HUES48 (cell line): ENCODE results near the gene UST.
A peak's percentile ranks its signal among the peaks of the same experiment; 100 is the strongest.

Experiments
- H3K27ac ChIP-seq: one replicate; pipeline ENCODE4 v1.7.0; 2013; ENCODE audit warnings: low read depth, low read length, inconsistent platforms
- H3K27me3 ChIP-seq: 2 replicates; pipeline ENCODE4 v1.6.1; 2013; ENCODE audit warnings: mild to moderate bottlenecking, low read length; ENCODE audit not compliant: control insufficient read depth, insufficient read depth
- H3K36me3 ChIP-seq: 2 replicates; pipeline ENCODE4 v1.6.1; 2013; ENCODE audit warnings: low read length; ENCODE audit not compliant: control insufficient read depth, insufficient read depth
- H3K4me1 ChIP-seq: 2 replicates; pipeline ENCODE4 v1.6.1; 2013; ENCODE audit warnings: mild to moderate bottlenecking, low read length; ENCODE audit not compliant: control insufficient read depth, insufficient read depth
- H3K4me3 ChIP-seq: 2 replicates; pipeline ENCODE4 v1.5.1; 2013; ENCODE audit warnings: mild to moderate bottlenecking, low read depth, low read length
- H3K9ac ChIP-seq: 2 replicates; pipeline ENCODE4 v1.6.1; 2013; ENCODE audit warnings: mild to moderate bottlenecking, low read depth, low read length, moderate library complexity
- H3K9me3 ChIP-seq: 2 replicates; pipeline ENCODE4 v1.6.1; 2013; ENCODE audit warnings: low read length; ENCODE audit not compliant: control insufficient read depth, insufficient read depth

The UST gene

GRCh38 chr6:148807784-148808183, 61.0 kb downstream of the UST start:
- no peaks in the 10 kb centered on the region for H3K27me3 ChIP-seq
- peaks cover 6% of the 10 kb centered on the region; the same call in 1 of the 2 replicates for H3K9me3 ChIP-seq
- no peak overlapping the region for H3K27ac ChIP-seq
- H3K9ac ChIP-seq = no peak overlapping the region
- no peak overlapping the region for H3K4me3 ChIP-seq
- peaks cover 23% of the 10 kb centered on the region for H3K4me1 ChIP-seq
- no peaks in the 10 kb centered on the region for H3K36me3 ChIP-seq

GRCh38 chr6:148808786-148809304, 62.0 kb downstream of the UST start:
- H3K9ac ChIP-seq = no peak overlapping the region
- no peaks in the 10 kb centered on the region for H3K27me3 ChIP-seq
- no peaks in the 10 kb centered on the region for H3K36me3 ChIP-seq
- no peak overlapping the region for H3K27ac ChIP-seq
- H3K4me1 ChIP-seq = peaks cover 22% of the 10 kb centered on the region
- H3K9me3 ChIP-seq = peaks cover 6% of the 10 kb centered on the region; the same call in 1 of the 2 replicates
- no peak overlapping the region for H3K4me3 ChIP-seq

- no peak overlapping the region for H3K27ac ChIP-seq
- peaks cover 8% of the 10 kb centered on the region for H3K4me1 ChIP-seq
- H3K4me3 ChIP-seq = no peak overlapping the region
- H3K27me3 ChIP-seq = no peaks in the 10 kb centered on the region
- peaks cover 6% of the 10 kb centered on the region; the same call in 1 of the 2 replicates for H3K9me3 ChIP-seq
- H3K9ac ChIP-seq = no peak overlapping the region
- no peaks in the 10 kb centered on the region for H3K36me3 ChIP-seq
Measured at GRCh38 chr6:148811459-148811858, 64.6 kb downstream of the UST start.

GRCh38 chr6:148814082-148814790, 67.4 kb downstream of the UST start:
- H3K9me3 ChIP-seq = peaks cover 6% of the 10 kb centered on the region; the same call in 1 of the 2 replicates
- no peaks in the 10 kb centered on the region for H3K27me3 ChIP-seq
- H3K4me1 ChIP-seq = peaks cover 35% of the 10 kb centered on the region
- no peak overlapping the region for H3K27ac ChIP-seq
- H3K36me3 ChIP-seq = no peaks in the 10 kb centered on the region
- no peak overlapping the region for H3K9ac ChIP-seq
- H3K4me3 ChIP-seq = no peak overlapping the region

- H3K27me3 ChIP-seq = no peaks in the 10 kb centered on the region
- H3K36me3 ChIP-seq = no peaks in the 10 kb centered on the region
Measured at GRCh38 chr6:148814869-148815268, 68.0 kb downstream of the UST start.

GRCh38 chr6:148816117-148816516, 69.3 kb downstream of the UST start:
- Histone ChIP-seq H3K9ac (no peak overlapping the region), H3K27ac (no peak overlapping the region), H3K27me3 (no peaks in the 10 kb centered on the region), H3K4me3 (no peak overlapping the region), H3K4me1 (peaks cover 45% of the 10 kb centered on the region), H3K9me3 (peaks cover 6% of the 10 kb centered on the region; the same call in 1 of the 2 replicates), H3K36me3 (no peaks in the 10 kb centered on the region)

More at GRCh38 chr6:148814869-148815268, 68.0 kb downstream of the UST start:
- H3K4me1 ChIP-seq = peaks cover 41% of the 10 kb centered on the region
- no peak overlapping the region for H3K9ac ChIP-seq
- peaks cover 6% of the 10 kb centered on the region; the same call in 1 of the 2 replicates for H3K9me3 ChIP-seq
- no peak overlapping the region for H3K27ac ChIP-seq
- H3K4me3 ChIP-seq = no peak overlapping the region

- Histone ChIP-seq H3K27me3 (no peaks in the 10 kb centered on the region), H3K36me3 (no peaks in the 10 kb centered on the region), H3K27ac (peak overlapping the region; percentile 94), H3K4me1 (peaks cover 52% of the 10 kb centered on the region), H3K9me3 (no peaks in the 10 kb centered on the region), H3K4me3 (no peak overlapping the region), H3K9ac (peak overlapping the region; percentile 25; the same call in 1 of the 2 replicates)
Measured at GRCh38 chr6:148817689-148818088, 70.9 kb downstream of the UST start.

GRCh38 chr6:148818939-148819575, 72.2 kb downstream of the UST start:
- Histone ChIP-seq H3K4me1 (peaks cover 52% of the 10 kb centered on the region), H3K9ac (no peak overlapping the region), H3K36me3 (no peaks in the 10 kb centered on the region), H3K9me3 (no peaks in the 10 kb centered on the region), H3K27ac (peak overlapping the region; percentile 94), H3K4me3 (peak overlapping the region; percentile 35), H3K27me3 (no peaks in the 10 kb centered on the region)

- H3K4me3 ChIP-seq = no peak overlapping the region
- no peaks in the 10 kb centered on the region for H3K9me3 ChIP-seq
- H3K27ac ChIP-seq = peak overlapping the region; percentile 94
- H3K27me3 ChIP-seq = no peaks in the 10 kb centered on the region
- H3K36me3 ChIP-seq = no peaks in the 10 kb centered on the region
- H3K9ac ChIP-seq = peak overlapping the region; percentile 36
- peaks cover 52% of the 10 kb centered on the region for H3K4me1 ChIP-seq
Measured at GRCh38 chr6:148819852-148820251, 73.0 kb downstream of the UST start.

- Histone ChIP-seq H3K27ac (no peak overlapping the region), H3K4me3 (no peak overlapping the region), H3K9ac (no peak overlapping the region), H3K9me3 (no peaks in the 10 kb centered on the region), H3K4me1 (peaks cover 35% of the 10 kb centered on the region), H3K36me3 (no peaks in the 10 kb centered on the region), H3K27me3 (no peaks in the 10 kb centered on the region)
Measured at GRCh38 chr6:148822819-148823218, 76.0 kb downstream of the UST start.

- Histone ChIP-seq H3K27ac (no peak overlapping the region), H3K9me3 (no peaks in the 10 kb centered on the region), H3K27me3 (no peaks in the 10 kb centered on the region), H3K9ac (no peak overlapping the region), H3K4me1 (peaks cover 24% of the 10 kb centered on the region), H3K36me3 (no peaks in the 10 kb centered on the region), H3K4me3 (no peak overlapping the region)
Measured at GRCh38 chr6:148824291-148824690, 77.5 kb downstream of the UST start.
